HCT116 (cell line): Measurements from ENCODE around the gene DAPK2. TPM values are rescaled to one million over a fixed set of nuclear protein-coding genes. Genes with fewer than 3 reads are reported as not detected.

Source experiments
- ATAC-seq: fragments of 200-7000 bp; cut with Tn5 transposase; 2 replicates; pipeline ENCODE4 v1.9.1; 2020; ENCODE audit warnings: mild to moderate bottlenecking, moderate library complexity
- BruUV-seq: library from RNA; stranded (reverse); fragments of 400-500 nt; replicated peaks from 2 replicates; lab custom pipeline; 2021; lab: Mats Ljungman, UMichigan
- CTCF ChIA-PET: fragments of 300-600 bp; sonication (Branson Sonifier 250); formaldehyde crosslinking; loops from one replicate; lab custom pipeline; 2021; ENCODE audit warnings: antibody characterized with exemption; lab: Charles Lee
- POLR2A ChIA-PET: fragments of 300-600, 350-600 bp; sonication (Branson Sonifier 250); formaldehyde crosslinking; loops from one replicate; lab custom pipeline; 2021; ENCODE audit warnings: antibody characterized with exemption; lab: Charles Lee
- RAD21 ChIA-PET, 2 experiments: fragments of 300-600 bp; sonication (Branson Sonifier 250); formaldehyde crosslinking; loops; one replicate each; lab custom pipeline; 2023; ENCODE audit warnings: low total read pairs in 2 of 2; ENCODE audit not compliant: uncharacterized antibody in 2 of 2, unreplicated experiment in 2 of 2, low non-redundant PET in 1 of 2; lab: Charles Lee
- DNase-seq: peaks from one replicate; pipeline ENCODE4 v3.0.0-alpha.2; 2010; ENCODE audit warnings: low read depth, low spot score
- H2AFZ ChIP-seq: fragments of 200-600 bp; shearing (Covaris generic), sonication (generic); 2 replicates; pipeline ENCODE4 v1.6.1; 2017; ENCODE audit warnings: low read depth, mixed run types, mixed read lengths, antibody characterized with exemption, low read length; ENCODE audit not compliant: poor library complexity, severe bottlenecking
- H3K27ac ChIP-seq: 2 replicates; pipeline ENCODE4 v1.5.1; 2012; ENCODE audit warnings: low read depth, low read length
- H3K27me3 ChIP-seq: fragments of 200-600 bp; sonication (generic); 2 replicates; pipeline ENCODE4 v1.6.1; 2016; ENCODE audit warnings: mixed run types, low read length, mixed read lengths; ENCODE audit not compliant: insufficient read depth
- H3K36me3 ChIP-seq, 2 experiments: fragments of 200-500 bp in 1 of 2; fragments of 200-600 bp in 1 of 2; sonication (Bioruptor generic) in 1 of 2; sonication (generic) in 1 of 2; 2 replicates each; pipeline versions ENCODE4 v1.5.1 to v1.6.1; 2014 to 2016; ENCODE audit warnings: low read length in 2 of 2, inconsistent platforms in 1 of 2, mixed read lengths in 1 of 2, mixed run types in 1 of 2; ENCODE audit not compliant: insufficient read depth in 2 of 2, control insufficient read depth in 1 of 2
- H3K4me1 ChIP-seq, 2 experiments: fragments of 200-600 bp in 1 of 2; sonication (generic) in 1 of 2; 2 replicates each; pipeline versions ENCODE4 v1.5.1 to v1.6.1; 2012 to 2017; ENCODE audit warnings: low read length in 2 of 2, inconsistent platforms in 1 of 2, mild to moderate bottlenecking in 1 of 2, mixed read lengths in 1 of 2, mixed run types in 1 of 2, moderate library complexity in 1 of 2; ENCODE audit not compliant: insufficient read depth in 2 of 2, control insufficient read depth in 1 of 2
- H3K4me2 ChIP-seq: fragments of 200-600 bp; sonication (generic); 2 replicates; pipeline ENCODE4 v1.6.1; 2017; ENCODE audit warnings: mixed run types, low read length, mixed read lengths
- H3K4me3 ChIP-seq, 2 experiments: fragments of 200-600 bp in 1 of 2; sonication (generic) in 1 of 2; replicated peaks in 1 of 2; 2 replicates each; pipeline ENCODE4 v1.5.1; 2011 to 2016; ENCODE audit warnings: low read length in 2 of 2, control low read depth in 1 of 2, low read depth in 1 of 2, mild to moderate bottlenecking in 1 of 2, mixed read lengths in 1 of 2, mixed run types in 1 of 2
- H3K79me2 ChIP-seq: fragments of 200-600 bp; sonication (generic); 2 replicates; pipeline ENCODE4 v1.6.1; 2017; ENCODE audit warnings: mild to moderate bottlenecking, mixed run types, low read length, moderate library complexity, mixed read lengths; ENCODE audit not compliant: insufficient read depth
- H3K9ac ChIP-seq: fragments of 200-600 bp; sonication (generic); 2 replicates; pipeline ENCODE4 v1.6.1; 2016; ENCODE audit warnings: low read length, mixed read lengths
- H3K9me2 ChIP-seq: fragments of 200-600 bp; sonication (generic), shearing (Covaris generic); 2 replicates; pipeline ENCODE4 v1.6.1; 2017; ENCODE audit warnings: mixed run types, mild to moderate bottlenecking, moderate library complexity; ENCODE audit not compliant: insufficient read depth
- H3K9me3 ChIP-seq, 2 experiments: fragments of 200-500 bp in 1 of 2; fragments of 200-600 bp in 1 of 2; sonication (Bioruptor generic) in 1 of 2; sonication (generic) in 1 of 2; 2 replicates each; pipeline ENCODE4 v1.6.1; 2014 to 2017; ENCODE audit warnings: low read length in 2 of 2, mixed read lengths in 2 of 2, inconsistent platforms in 1 of 2, low read depth in 1 of 2, mild to moderate bottlenecking in 1 of 2, mixed run types in 1 of 2, moderate library complexity in 1 of 2; ENCODE audit not compliant: control insufficient read depth in 1 of 2, insufficient read depth in 1 of 2
- H4K20me1 ChIP-seq: fragments of 200-600 bp; sonication (generic), shearing (Covaris generic); 2 replicates; pipeline ENCODE4 v1.6.1; 2017; ENCODE audit warnings: mixed run types, mild to moderate bottlenecking, moderate library complexity; ENCODE audit not compliant: insufficient read depth
- CEBPB ChIP-seq: IDR thresholded peaks from 2 replicates; pipeline ENCODE4 v1.6.1; 2012; ENCODE audit warnings: low read depth
- EGR1 ChIP-seq: IDR thresholded peaks from 2 replicates; pipeline ENCODE4 v1.6.1; 2012; ENCODE audit warnings: low read depth
- ELF1 ChIP-seq: IDR thresholded peaks from 2 replicates; pipeline ENCODE4 v1.6.1; 2012; ENCODE audit warnings: low read depth, borderline replicate concordance
- EZH2 ChIP-seq: fragments of 200-600 bp; sonication (generic); IDR thresholded peaks from 2 replicates; pipeline ENCODE4 v1.6.1; 2017; ENCODE audit warnings: antibody characterized with exemption, mixed run types
- EZH2phosphoT487 ChIP-seq: fragments of 200-600 bp; IDR thresholded peaks from 2 replicates; pipeline ENCODE4 v1.6.1; 2018; ENCODE audit warnings: antibody characterized with exemption, borderline replicate concordance
- JUND ChIP-seq: IDR thresholded peaks from 2 replicates; pipeline ENCODE4 v1.6.1; 2012
- MAX ChIP-seq: IDR thresholded peaks from 2 replicates; pipeline ENCODE4 v1.6.1; 2012
- POLR2A ChIP-seq: IDR thresholded peaks from 2 replicates; pipeline ENCODE4 v1.7.0; 2011; ENCODE audit warnings: borderline replicate concordance; ENCODE audit not compliant: insufficient read depth, insufficient read length; ENCODE audit errors: extremely low read depth
- POLR2AphosphoS5 ChIP-seq: IDR thresholded peaks from 2 replicates; pipeline ENCODE4 v1.6.1; 2011; ENCODE audit warnings: mild to moderate bottlenecking, low read depth, low read length, moderate library complexity
- RAD21 ChIP-seq: IDR thresholded peaks from 2 replicates; pipeline ENCODE4 v1.6.1; 2012; ENCODE audit warnings: low read depth, mild to moderate bottlenecking
- SP1 ChIP-seq: IDR thresholded peaks from 2 replicates; pipeline ENCODE4 v1.6.1; 2012; ENCODE audit warnings: low read depth
- TCF7L2 ChIP-seq: IDR thresholded peaks from 2 replicates; pipeline ENCODE4 v1.7.0; 2011; ENCODE audit warnings: borderline replicate concordance, inconsistent platforms; ENCODE audit not compliant: insufficient read depth, insufficient read length; ENCODE audit errors: extremely low read depth
- YY1 ChIP-seq: IDR thresholded peaks from 2 replicates; pipeline ENCODE4 v1.6.1; 2011; ENCODE audit warnings: low read length, low read depth, moderate library complexity, mild to moderate bottlenecking; ENCODE audit not compliant: insufficient replicate concordance; ENCODE audit errors: extremely low read depth
- ZNF274 ChIP-seq: fragments of 200-500 bp; sonication (Bioruptor generic); IDR thresholded peaks from 2 replicates; pipeline ENCODE4 v1.6.1; 2014; ENCODE audit warnings: mild to moderate bottlenecking, low read depth, low read length, inconsistent platforms
- intact Hi-C: fragments of 100-400 bp; cut with micrococcal nuclease; formaldehyde crosslinking; loops from 2 replicates; pipeline ENCODE4 v1.10.0; 2022
- total RNA-seq: library from RNA; stranded (reverse); gene quantifications from one replicate; pipeline ENCODE4 v1.2.1, GENCODE V29; 2021; ENCODE audit not compliant: unreplicated experiment

Gene DAPK2
- total RNA-seq, 1 experiment from 2014 or later: 4.8 TPM

GRCh38 chr15:64071931-64072765 is 25.9 kb upstream of the DAPK2 start:
- no peak for TF ChIP-seq JUND
- no peak for TF ChIP-seq EZH2phosphoT487
- TF ChIP-seq TCF7L2: no peak
- no peak for TF ChIP-seq SP1
- TF ChIP-seq CEBPB: no peak
- TF ChIP-seq YY1: no peak
- no peak for TF ChIP-seq RAD21
- no peak for TF ChIP-seq MAX
- no peak for TF ChIP-seq ELF1
- TF ChIP-seq POLR2AphosphoS5: no peak
- TF ChIP-seq ZNF274: no peak
- TF ChIP-seq POLR2A: no peak
- no peak for TF ChIP-seq EZH2
- TF ChIP-seq EGR1: no peak
- no peak overlapping the region for H2AFZ ChIP-seq
- BruUV-seq: no TSS peak
- peaks cover under 1% of the 10 kb centered on the region; the same call in 1 of the 2 replicates for H3K79me2 ChIP-seq
- H4K20me1 ChIP-seq: no peaks in the 10 kb centered on the region
- ATAC-seq: no peak
- no peak overlapping the region for H3K27ac ChIP-seq
- H3K36me3 ChIP-seq: peaks cover 2 to 17% of the 10 kb centered on the region in 2 experiments; a peak in 2 of 4 replicates
- CTCF ChIA-PET: interaction anchor here (0.8 to 2.9 kb wide), 4 partner anchors 14 to 462 kb away, joined by 4 to 8 read pairs (median 4); no protein-coding TSS in a partner anchor
- DNase-seq: no peak
- H3K27me3 ChIP-seq: no peaks in the 10 kb centered on the region
- H3K9ac ChIP-seq: no peak overlapping the region
- no peaks in the 10 kb centered on the region for H3K9me2 ChIP-seq
- RAD21 ChIA-PET: interaction anchor here in 1 of 2 experiments (0.7 kb wide), 1 partner anchor 21 kb away, joined by 3 read pairs; the partner anchor contains the start of gene CIAO2A
- H3K9me3 ChIP-seq: no peaks in the 10 kb centered on the region
- POLR2A ChIA-PET: interaction anchor here (1.4 kb wide), 1 partner anchor 21 kb away, joined by 4 read pairs; the partner anchor contains the start of gene CIAO2A
- 0 out of 2 replicates have a peak overlapping the region, but pooled peaks have one; percentile 5 for H3K4me2 ChIP-seq
- H3K4me3 ChIP-seq: no peak overlapping the region
- H3K4me1 ChIP-seq: peaks cover 0 to 25% of the 10 kb centered on the region in 2 experiments; a peak in 1 of 4 replicates
- intact Hi-C loops: no loop called here
